ENCODE measurements around the gene AGPAT4. TPM values are rescaled to one million over a fixed set of nuclear protein-coding genes. Genes with fewer than 3 reads are reported as not detected.

The AGPAT4 gene
- total and polyA plus RNA-seq, 2 donors (not counting 1 experiment from before 2014, with no cell fraction given) = 4.4 to 6.1 TPM

- no peaks in the 10 kb centered on the region for H3K4me1 Mint-ChIP-seq
- ChIA-PET CTCF (interaction anchor here (0.9 to 5.6 kb wide), 5 partner anchors 9 to 225 kb away, joined by 3 to 38 read pairs (median 4); no protein-coding TSS in a partner anchor), POLR2A (no interaction called here)
- no peaks in the 10 kb centered on the region for H3K79me2 ChIP-seq (ENCODE audit: control insufficient read depth, insufficient read depth, low read length)
- no peaks in the 10 kb centered on the region for H3K4me1 ChIP-seq (ENCODE audit: control insufficient read depth in 2 of 2, insufficient read depth in 2 of 2, low read length in 2 of 2)
- no peaks in the 10 kb centered on the region for H3K27me3 ChIP-seq (replicated peaks in 1 of 4; ENCODE audit: control extremely low read depth in 1 of 4, control insufficient read depth in 3 of 4, insufficient read depth in 4 of 4, low read length in 3 of 4)
- H3K36me3 ChIP-seq (replicated peaks in 1 of 2; ENCODE audit: control extremely low read depth in 1 of 2, control insufficient read depth in 1 of 2, extremely low read depth in 1 of 2, insufficient read depth in 2 of 2, low read length in 1 of 2) = no peaks in the 10 kb centered on the region
- H3K27me3 Mint-ChIP-seq = no peaks in the 10 kb centered on the region
- H3K9me3 ChIP-seq (ENCODE audit: control extremely low read depth in 1 of 3, control insufficient read depth in 2 of 3, insufficient read depth in 1 of 3, low read length in 2 of 3) = peaks cover 0 to 3% (median 0%) of the 10 kb centered on the region in 3 donors
- no peak overlapping the region for H3K27ac ChIP-seq (ENCODE audit: low read length in 2 of 2)
- intact Hi-C loops (cut with micrococcal nuclease) = no loop called here
- no peak overlapping the region for H3K27ac Mint-ChIP-seq
- ATAC-seq (ENCODE audit: low read depth) (no peak), DNase-seq (peak; percentile 24)
- no peak overlapping the region for H3K4me3 ChIP-seq (ENCODE audit: control extremely low read depth in 1 of 5, extremely low read depth in 1 of 5, insufficient read depth in 1 of 5, low read depth in 2 of 5, low read length in 4 of 5)
- H3K4me2 ChIP-seq (replicated peaks; ENCODE audit: low read depth, low read length, poor library complexity, severe bottlenecking) = no peak overlapping the region
- no peak overlapping the region for H3K4me3 Mint-ChIP-seq
- TF ChIP-seq EZH2 (IDR thresholded peaks at IDR 0.05; ENCODE audit: borderline replicate concordance, insufficient read depth, low read depth, low read length, poor library complexity, severe bottlenecking) = no peak
- peak; percentile 44 for TF ChIP-seq CTCF (IDR thresholded peaks at IDR 0.05)
- H4K20me1 ChIP-seq (ENCODE audit: control insufficient read depth, insufficient read depth, low read length, poor library complexity, severe bottlenecking) = no peaks in the 10 kb centered on the region
- H3K9ac ChIP-seq (ENCODE audit: low read length) = no peak overlapping the region
- no peak overlapping the region for H2AFZ ChIP-seq (ENCODE audit: insufficient read depth, low read depth, low read length, poor library complexity, severe bottlenecking)
- 97% methylated on average over 18 of the region's 18 CpGs for WGBS (ENCODE audit: insufficient coverage)
- H3K9me3 Mint-ChIP-seq (ENCODE audit: insufficient read depth) = no peaks in the 10 kb centered on the region
Observed at GRCh38 chr6:161152907-161153662, 120.8 kb downstream of the AGPAT4 start.

DNA sequence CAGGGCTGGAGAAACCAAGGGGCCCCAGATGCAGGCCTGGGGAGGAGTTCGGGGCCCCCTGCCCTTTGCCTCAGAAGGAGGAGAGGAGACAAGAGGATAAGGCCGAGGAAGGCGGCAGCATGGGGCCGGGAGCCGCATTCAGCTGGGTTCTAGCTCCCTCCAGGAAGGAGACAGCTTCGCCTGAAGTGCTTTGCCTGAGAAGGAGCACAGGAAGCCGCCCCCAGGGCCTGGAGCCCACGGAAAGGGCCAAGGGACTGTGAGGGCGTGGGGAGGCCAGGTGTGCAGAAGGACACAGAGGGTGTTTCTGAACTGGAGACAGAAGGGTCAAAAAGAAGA, 121.4 kb downstream of the AGPAT4 start:
- TF ChIP-seq EZH2 (IDR thresholded peaks at IDR 0.05; ENCODE audit: borderline replicate concordance, insufficient read depth, low read depth, low read length, poor library complexity, severe bottlenecking) (no peak), CTCF (IDR thresholded peaks at IDR 0.05) (no peak)
- Histone ChIP-seq H3K79me2 (ENCODE audit: control insufficient read depth, insufficient read depth, low read length) (no peaks in the 10 kb centered on the region), H3K36me3 (replicated peaks in 1 of 2; ENCODE audit: control extremely low read depth in 1 of 2, control insufficient read depth in 1 of 2, extremely low read depth in 1 of 2, insufficient read depth in 2 of 2, low read length in 1 of 2) (no peaks in the 10 kb centered on the region), H3K4me3 (ENCODE audit: control extremely low read depth in 1 of 5, extremely low read depth in 1 of 5, insufficient read depth in 1 of 5, low read depth in 2 of 5, low read length in 4 of 5) (no peak overlapping the region), H3K27me3 (replicated peaks in 1 of 4; ENCODE audit: control extremely low read depth in 1 of 4, control insufficient read depth in 3 of 4, insufficient read depth in 4 of 4, low read length in 3 of 4) (no peaks in the 10 kb centered on the region), H3K4me2 (replicated peaks; ENCODE audit: low read depth, low read length, poor library complexity, severe bottlenecking) (no peak overlapping the region), H2AFZ (ENCODE audit: insufficient read depth, low read depth, low read length, poor library complexity, severe bottlenecking) (no peak overlapping the region), H4K20me1 (ENCODE audit: control insufficient read depth, insufficient read depth, low read length, poor library complexity, severe bottlenecking) (no peaks in the 10 kb centered on the region), H3K4me1 (ENCODE audit: control insufficient read depth in 2 of 2, insufficient read depth in 2 of 2, low read length in 2 of 2) (no peaks in the 10 kb centered on the region), H3K9me3 (ENCODE audit: control extremely low read depth in 1 of 3, control insufficient read depth in 2 of 3, insufficient read depth in 1 of 3, low read length in 2 of 3) (peaks cover 0 to 3% (median 0%) of the 10 kb centered on the region in 3 donors), H3K9ac (ENCODE audit: low read length) (no peak overlapping the region), H3K27ac (ENCODE audit: low read length in 2 of 2) (no peak overlapping the region)
- ChIA-PET CTCF (interaction anchor here (0.6 to 5.6 kb wide), 6 partner anchors 10 to 225 kb away, joined by 3 to 38 read pairs (median 4); no protein-coding TSS in a partner anchor), POLR2A (no interaction called here)
- H3K27me3 Mint-ChIP-seq = no peaks in the 10 kb centered on the region
- WGBS (ENCODE audit: insufficient coverage) = 86% methylated on average over 9 of the region's 9 CpGs
- no peaks in the 10 kb centered on the region for H3K4me1 Mint-ChIP-seq
- intact Hi-C loops (cut with micrococcal nuclease) = no loop called here
- no peak overlapping the region for H3K27ac Mint-ChIP-seq
- DNase-seq (no peak), ATAC-seq (ENCODE audit: low read depth) (no peak)
- H3K4me3 Mint-ChIP-seq = no peak overlapping the region
- no peaks in the 10 kb centered on the region for H3K9me3 Mint-ChIP-seq (ENCODE audit: insufficient read depth)

All from B cell (primary cell).